GM12892 (cell line): ENCODE results near the gene RBM8A.

ENCODE experiments used
- POLR2A ChIP-seq: IDR thresholded peaks from 2 replicates; pipeline ENCODE4 v1.6.1; 2011; ENCODE audit warnings: low read depth, low read length, control low read depth
- POLR2AphosphoS5 ChIP-seq: IDR thresholded peaks from 2 replicates; pipeline ENCODE4 v1.6.1; 2011; ENCODE audit warnings: low read depth, low read length, control low read depth

DNA sequence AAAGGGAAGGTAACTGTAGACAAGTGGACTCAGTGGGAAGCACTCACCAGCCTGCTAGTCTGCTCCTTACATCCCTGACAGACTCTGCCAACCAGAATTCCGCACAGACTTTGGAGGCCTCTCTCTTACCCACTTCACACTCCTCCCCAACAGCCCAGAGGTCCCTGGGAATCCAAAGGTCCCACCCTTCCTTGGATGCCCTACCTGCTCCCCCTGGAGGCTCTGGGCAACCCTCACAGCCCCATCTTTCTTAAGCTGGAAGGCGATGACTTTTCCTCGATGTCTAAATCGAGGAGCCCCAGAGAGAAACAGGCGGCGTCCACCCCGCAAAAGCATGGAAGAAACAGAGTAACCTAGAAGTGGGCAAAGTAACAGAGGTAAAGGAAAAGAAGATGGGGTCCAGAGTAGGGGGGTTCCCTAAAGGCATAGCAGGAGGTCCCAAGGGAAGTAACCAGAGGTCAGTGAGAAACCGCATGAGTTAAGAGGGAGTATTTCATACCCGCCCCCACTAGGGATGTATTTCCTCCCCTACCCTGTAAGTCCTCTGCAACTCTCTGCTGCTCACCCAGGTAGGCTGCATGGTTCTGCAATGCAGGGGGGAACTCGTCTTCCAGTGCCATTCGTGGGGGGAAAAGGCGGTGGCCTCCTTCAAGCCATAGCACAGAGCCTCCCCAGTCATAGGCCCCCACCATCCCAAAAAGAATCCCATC lies 25.8 kb downstream of the RBM8A start:
- TF ChIP-seq POLR2AphosphoS5 = no peak
- no peak for TF ChIP-seq POLR2A
